IPS-18c (cell line): Measurements from ENCODE around the gene KIR3DL3.
"Not testable (repeated sequence)": the region's sequence is repeated elsewhere in the genome, so short reads cannot be mapped to it uniquely, and the experiment has no call there.

Experiments used
- H3K4me3 ChIP-seq: 2 replicates; pipeline ENCODE4 v1.7.0; 2013; ENCODE audit warnings: low read depth, mild to moderate bottlenecking, low read length, moderate library complexity; ENCODE audit not compliant: insufficient read depth
- H3K9me3 ChIP-seq: one replicate; pipeline ENCODE4 v1.6.1; 2013; ENCODE audit warnings: mild to moderate bottlenecking, low read length, moderate library complexity; ENCODE audit not compliant: control insufficient read depth, insufficient read depth

KIR3DL3 gene

GRCh38 chr19:54770511-54770910, 46.3 kb downstream of the KIR3DL3 start:
- H3K4me3 ChIP-seq = not testable (repeated sequence)
- H3K9me3 ChIP-seq = peaks cover 11% of the 10 kb centered on the region

GRCh38 chr19:54771018-54771960, 47.0 kb downstream of the KIR3DL3 start:
- H3K9me3 ChIP-seq = peaks cover 11% of the 10 kb centered on the region
- not testable (repeated sequence) for H3K4me3 ChIP-seq

- peaks cover 11% of the 10 kb centered on the region for H3K9me3 ChIP-seq
- not testable (repeated sequence) for H3K4me3 ChIP-seq
These were observed 48.4 kb downstream of the KIR3DL3 start for GRCh38 chr19:54772666-54773065.

- not testable (repeated sequence) for H3K4me3 ChIP-seq
- peaks cover 11% of the 10 kb centered on the region for H3K9me3 ChIP-seq
These were observed 51.0 kb downstream of the KIR3DL3 start for GRCh38 chr19:54775095-54775815.

GRCh38 chr19:54775830-54776229, 51.6 kb downstream of the KIR3DL3 start:
- not testable (repeated sequence) for H3K4me3 ChIP-seq
- peaks cover 12% of the 10 kb centered on the region for H3K9me3 ChIP-seq

GRCh38 chr19:54777851-54778250, 53.6 kb downstream of the KIR3DL3 start:
- not testable (repeated sequence) for H3K4me3 ChIP-seq, H3K9me3 ChIP-seq

GRCh38 chr19:54778896-54779295, 54.7 kb downstream of the KIR3DL3 start:
- not testable (repeated sequence) for H3K9me3 ChIP-seq, H3K4me3 ChIP-seq

GRCh38 chr19:54782916-54783315, 58.7 kb downstream of the KIR3DL3 start:
- peaks cover 16% of the 10 kb centered on the region for H3K9me3 ChIP-seq

More at GRCh38 chr19:54782916-54783315, 58.7 kb downstream of the KIR3DL3 start:
- H3K4me3 ChIP-seq = not testable (repeated sequence)
